GM12878 (cell line): ENCODE measurements around the gene SLC31A1. TPM values are rescaled to one million over a fixed set of nuclear protein-coding genes. Genes with fewer than 3 reads are reported as not detected.

ENCODE experiments used
- ATAC-seq: fragments of 200-7000 bp; cut with Tn5 transposase; 3 replicates; pipeline ENCODE4 v1.9.1; 2020; ENCODE audit warnings: mild to moderate bottlenecking, moderate library complexity
- BruUV-seq: library from RNA; stranded (reverse); fragments of 400-500 nt; replicated peaks from 2 replicates; lab custom pipeline; 2021; lab: Mats Ljungman, UMichigan
- CTCF ChIA-PET: fragments of 300-600 bp; sonication (Branson Sonifier 250); formaldehyde crosslinking; extraction: SDS; loops from one replicate; lab custom pipeline; 2021; ENCODE audit warnings: inconsistent platforms; lab: Yijun Ruan, JAX
- POLR2A ChIA-PET: fragments of 350-600 bp; formaldehyde crosslinking; extraction: SDS; loops from one replicate; lab custom pipeline; 2021; ENCODE audit warnings: inconsistent platforms; lab: Charles Lee
- RAD21 ChIA-PET: fragments of 300-600 bp; sonication (Branson Sonifier 250); formaldehyde crosslinking; loops from one replicate; lab custom pipeline; 2023; ENCODE audit warnings: antibody characterized with exemption; ENCODE audit not compliant: unreplicated experiment; lab: Charles Lee
- SMC1A ChIA-PET: fragments of 300-600 bp; sonication (Branson Sonifier 250); formaldehyde crosslinking; loops from one replicate; lab custom pipeline; 2023; ENCODE audit not compliant: unreplicated experiment, uncharacterized antibody; lab: Charles Lee
- DNase-seq: peaks from one replicate; pipeline ENCODE4 v3.0.0-alpha.2; 2011; ENCODE audit warnings: low read depth, low spot score
- FAIRE-seq: peaks from 3 replicates; lab custom pipeline; 2011; peaks lifted over from hg19 to GRCh38; lab: Jason Lieb, UNC
- H2AFZ ChIP-seq: 2 replicates; pipeline ENCODE4 v1.6.0; 2011; ENCODE audit warnings: low read depth, low read length, control low read depth; ENCODE audit not compliant: control insufficient read depth
- H3K27ac ChIP-seq: 2 replicates; pipeline ENCODE4 v1.5.1; 2011; ENCODE audit warnings: control low read depth; ENCODE audit not compliant: control insufficient read depth, insufficient read depth
- H3K27me3 ChIP-seq, 2 experiments: replicated peaks in 1 of 2; 2 replicates each; pipeline versions ENCODE4 v1.6.0 to v1.6.1; 2011; ENCODE audit warnings: low read length in 1 of 2; ENCODE audit not compliant: control insufficient read depth in 2 of 2, insufficient read depth in 2 of 2
- H3K36me3 ChIP-seq, 2 experiments: 2 replicates each; pipeline ENCODE4 v1.5.1; 2011; ENCODE audit warnings: low read length in 1 of 2; ENCODE audit not compliant: control insufficient read depth in 2 of 2, insufficient read depth in 2 of 2
- H3K4me1 ChIP-seq: 2 replicates; pipeline ENCODE4 v1.6.1; 2011; ENCODE audit warnings: mild to moderate bottlenecking, low read length, moderate library complexity, mixed read lengths; ENCODE audit not compliant: control insufficient read depth, insufficient read depth
- H3K4me2 ChIP-seq: 2 replicates; pipeline ENCODE4 v1.6.0; 2011; ENCODE audit warnings: control low read depth; ENCODE audit not compliant: control insufficient read depth, insufficient read depth
- H3K4me3 ChIP-seq: fragments of 200-600 bp; sonication (generic); 2 replicates; pipeline ENCODE4 v1.5.1; 2016
- H3K79me2 ChIP-seq: 2 replicates; pipeline ENCODE4 v1.6.0; 2011; ENCODE audit warnings: low read length; ENCODE audit not compliant: control insufficient read depth, insufficient read depth
- H3K9ac ChIP-seq: 2 replicates; pipeline ENCODE4 v1.8.0; 2011; ENCODE audit warnings: low read length, control low read depth, mixed read lengths; ENCODE audit not compliant: control insufficient read depth, insufficient read depth
- H3K9me3 ChIP-seq: replicated peaks from 3 replicates; pipeline ENCODE4 v1.5.1; 2011; ENCODE audit warnings: mild to moderate bottlenecking, low read length; ENCODE audit not compliant: control insufficient read depth, insufficient read depth
- H4K20me1 ChIP-seq: 2 replicates; pipeline ENCODE4 v1.6.0; 2011; ENCODE audit not compliant: control insufficient read depth, insufficient read depth
- CREM ChIP-seq: IDR thresholded peaks from 2 replicates; pipeline ENCODE4 v1.6.1; 2014; ENCODE audit warnings: antibody characterized with exemption, low read depth
- JUNB ChIP-seq: IDR thresholded peaks from 2 replicates; pipeline ENCODE4 v1.6.1; 2016; ENCODE audit warnings: antibody characterized with exemption, mild to moderate bottlenecking
- MTA2 ChIP-seq: fragments of 450-650 bp; IDR thresholded peaks from 2 replicates; pipeline ENCODE4 v1.6.1; 2016; ENCODE audit warnings: low read depth, mild to moderate bottlenecking, moderate library complexity
- MYC ChIP-seq: IDR thresholded peaks from 2 replicates; pipeline ENCODE4 v1.6.1; 2011; ENCODE audit warnings: mild to moderate bottlenecking, low read length, moderate library complexity, inconsistent platforms; ENCODE audit not compliant: insufficient read depth, insufficient replicate concordance, insufficient read length, severe bottlenecking
- PAX5 ChIP-seq: IDR thresholded peaks from 2 replicates; pipeline ENCODE4 v1.6.1; 2011; ENCODE audit warnings: low read depth, low read length, borderline replicate concordance
- POU2F2 ChIP-seq: IDR thresholded peaks from 3 replicates; pipeline ENCODE4 v1.6.1; 2011; ENCODE audit warnings: low read depth, mild to moderate bottlenecking, low read length, borderline replicate concordance
- SMAD1 ChIP-seq: fragments of 450-650 bp; IDR thresholded peaks from 2 replicates; pipeline ENCODE4 v1.6.1; 2018; ENCODE audit warnings: mild to moderate bottlenecking, low read depth; ENCODE audit not compliant: partially characterized antibody
- SMARCA5 ChIP-seq: fragments of 450-650 bp; IDR thresholded peaks from 2 replicates; pipeline ENCODE4 v1.6.1; 2017; ENCODE audit warnings: mild to moderate bottlenecking
- TAF1 ChIP-seq: IDR thresholded peaks from 2 replicates; pipeline ENCODE4 v1.6.1; 2011; ENCODE audit warnings: mild to moderate bottlenecking, low read depth, low read length, borderline replicate concordance
- TARDBP ChIP-seq: IDR thresholded peaks from 2 replicates; pipeline ENCODE4 v1.6.1; 2016; ENCODE audit warnings: borderline replicate concordance
- YBX1 ChIP-seq: fragments of 450-650 bp; IDR thresholded peaks from 2 replicates; pipeline ENCODE4 v1.6.1; 2016; ENCODE audit warnings: antibody characterized with exemption
- WGBS: methylation state at CpG from one replicate; pipeline ENCODE4 v1.1.6; 2016; ENCODE audit warnings: low lambda C conversion rate; ENCODE audit not compliant: insufficient replicate concordance, insufficient coverage; ENCODE audit errors: missing lambda C conversion rate; 5-methylcytosine and 5-hydroxymethylcytosine counted together
- in situ Hi-C: fragments of 300-500 bp; cut with MboI; formaldehyde crosslinking; loops from 9 replicates; pipeline ENCODE4 v1.14.3; 2018; ENCODE audit warnings: mixed read lengths
- intact Hi-C: fragments of 100-400 bp; cut with micrococcal nuclease; formaldehyde crosslinking; loops from one replicate; pipeline ENCODE4 v1.14.2; 2022; ENCODE audit not compliant: unreplicated experiment
- polyA plus RNA-seq, 11 experiments: library from polyadenylated mRNA; depleted of rRNA in 4 of 11; unstranded in 6 of 11; stranded (reverse) in 5 of 11; fragments of >200 nt; fragmentation: Nextera tagmentation in 4 of 11; fragmentation: Illumina TruSeq in 1 of 11; extraction: Ambion mirVana in 4 of 11; extraction: Trizol in 1 of 11; gene quantifications; 1 replicate in 1 of 11; 2 replicates in 10 of 11; pipeline versions ENCODE4 v1.2.1 to v1.2.3, GENCODE V29; 2011 to 2016; ENCODE audit warnings: inconsistent platforms in 2 of 11, missing spikeins in 2 of 11, low read depth in 1 of 11
- total RNA-seq, 4 experiments: library from RNA; depleted of rRNA in 3 of 4; stranded (reverse); fragments of >200 nt in 3 of 4; fragmentation: Illumina TruSeq in 1 of 4; extraction: Trizol in 1 of 4; gene quantifications; 2 replicates each; pipeline versions ENCODE4 v1.2.1 to v1.2.3, GENCODE V29; 2013 to 2021
- TF ChIP-seq, protein P1 (sequence below): fragments of 450-650 bp; formaldehyde crosslinking; IDR thresholded peaks from 2 replicates; pipeline ENCODE4 v1.5.0; 2022; ENCODE audit warnings: mild to moderate bottlenecking, missing genetic modification characterization
- TF ChIP-seq, protein P2 (sequence below), 3 experiments: IDR thresholded peaks in 2 of 3; conservative IDR thresholded peaks in 1 of 3; 2 replicates each; pipeline ENCODE4 v1.5.1; 2011; ENCODE audit warnings: low read depth in 3 of 3, low read length in 3 of 3, mild to moderate bottlenecking in 3 of 3, control low read depth in 2 of 3, moderate library complexity in 2 of 3, inconsistent platforms in 1 of 3, mixed read lengths in 1 of 3; ENCODE audit not compliant: control insufficient read depth in 2 of 3, insufficient read depth in 1 of 3; ENCODE audit errors: extremely low read depth in 1 of 3
- TF ChIP-seq, protein P3 (sequence below): fragments of 450-650 bp; IDR thresholded peaks from 2 replicates; pipeline ENCODE4 v1.6.1; 2017; ENCODE audit warnings: mild to moderate bottlenecking, moderate library complexity

Gene SLC31A1
- total and polyA plus RNA-seq, 10 of the 15 experiments (the other 5 are each of a cell fraction or from before 2014, with no cell fraction given): 7.3 to 16.2 (median 10.5) TPM

DNA sequence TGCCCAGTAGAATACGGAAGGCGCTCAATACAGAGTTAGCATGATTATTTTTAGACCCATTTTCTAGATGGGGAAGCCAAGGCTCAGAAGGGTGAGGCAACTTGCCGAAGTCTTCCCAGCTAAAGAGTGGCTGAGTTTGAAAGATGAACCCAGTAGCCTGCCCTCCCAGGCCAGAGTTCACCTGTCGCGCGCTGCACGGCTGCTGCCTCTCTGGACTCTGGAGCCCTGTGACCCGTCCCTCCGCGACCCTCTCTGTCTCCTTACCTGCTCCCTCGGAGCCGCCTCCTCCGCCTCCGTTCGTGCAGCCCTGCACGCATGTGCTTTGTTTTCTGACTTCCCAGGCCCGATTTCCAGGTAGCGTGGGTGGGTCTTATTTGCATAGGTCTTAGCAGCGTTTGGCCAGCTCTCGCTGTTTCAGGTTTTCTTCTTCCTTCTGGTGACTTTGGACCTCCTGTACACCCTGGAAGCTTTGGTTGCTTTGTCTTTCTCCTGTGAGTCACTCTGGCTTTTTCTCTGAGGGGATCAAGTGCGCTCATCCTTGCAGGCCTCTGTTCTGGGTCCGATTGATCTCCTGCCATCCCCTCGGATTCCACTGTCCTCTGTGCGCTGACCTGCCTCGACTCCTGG lies 81.6 kb downstream of the SLC31A1 start, which contains the start of gene RNF183 (continued):
- TF ChIP-seq, protein P1, sequence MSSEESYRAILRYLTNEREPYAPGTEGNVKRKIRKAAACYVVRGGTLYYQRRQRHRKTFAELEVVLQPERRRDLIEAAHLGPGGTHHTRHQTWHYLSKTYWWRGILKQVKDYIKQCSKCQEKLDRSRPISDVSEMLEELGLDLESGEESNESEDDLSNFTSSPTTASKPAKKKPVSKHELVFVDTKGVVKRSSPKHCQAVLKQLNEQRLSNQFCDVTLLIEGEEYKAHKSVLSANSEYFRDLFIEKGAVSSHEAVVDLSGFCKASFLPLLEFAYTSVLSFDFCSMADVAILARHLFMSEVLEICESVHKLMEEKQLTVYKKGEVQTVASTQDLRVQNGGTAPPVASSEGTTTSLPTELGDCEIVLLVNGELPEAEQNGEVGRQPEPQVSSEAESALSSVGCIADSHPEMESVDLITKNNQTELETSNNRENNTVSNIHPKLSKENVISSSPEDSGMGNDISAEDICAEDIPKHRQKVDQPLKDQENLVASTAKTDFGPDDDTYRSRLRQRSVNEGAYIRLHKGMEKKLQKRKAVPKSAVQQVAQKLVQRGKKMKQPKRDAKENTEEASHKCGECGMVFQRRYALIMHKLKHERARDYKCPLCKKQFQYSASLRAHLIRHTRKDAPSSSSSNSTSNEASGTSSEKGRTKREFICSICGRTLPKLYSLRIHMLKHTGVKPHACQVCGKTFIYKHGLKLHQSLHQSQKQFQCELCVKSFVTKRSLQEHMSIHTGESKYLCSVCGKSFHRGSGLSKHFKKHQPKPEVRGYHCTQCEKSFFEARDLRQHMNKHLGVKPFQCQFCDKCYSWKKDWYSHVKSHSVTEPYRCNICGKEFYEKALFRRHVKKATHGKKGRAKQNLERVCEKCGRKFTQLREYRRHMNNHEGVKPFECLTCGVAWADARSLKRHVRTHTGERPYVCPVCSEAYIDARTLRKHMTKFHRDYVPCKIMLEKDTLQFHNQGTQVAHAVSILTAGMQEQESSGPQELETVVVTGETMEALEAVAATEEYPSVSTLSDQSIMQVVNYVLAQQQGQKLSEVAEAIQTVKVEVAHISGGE (CRISPR knock-in tag): no peak
- TF ChIP-seq PAX5 (no peak), CREM (no peak), TARDBP (no peak)
- TF ChIP-seq, protein P2, sequence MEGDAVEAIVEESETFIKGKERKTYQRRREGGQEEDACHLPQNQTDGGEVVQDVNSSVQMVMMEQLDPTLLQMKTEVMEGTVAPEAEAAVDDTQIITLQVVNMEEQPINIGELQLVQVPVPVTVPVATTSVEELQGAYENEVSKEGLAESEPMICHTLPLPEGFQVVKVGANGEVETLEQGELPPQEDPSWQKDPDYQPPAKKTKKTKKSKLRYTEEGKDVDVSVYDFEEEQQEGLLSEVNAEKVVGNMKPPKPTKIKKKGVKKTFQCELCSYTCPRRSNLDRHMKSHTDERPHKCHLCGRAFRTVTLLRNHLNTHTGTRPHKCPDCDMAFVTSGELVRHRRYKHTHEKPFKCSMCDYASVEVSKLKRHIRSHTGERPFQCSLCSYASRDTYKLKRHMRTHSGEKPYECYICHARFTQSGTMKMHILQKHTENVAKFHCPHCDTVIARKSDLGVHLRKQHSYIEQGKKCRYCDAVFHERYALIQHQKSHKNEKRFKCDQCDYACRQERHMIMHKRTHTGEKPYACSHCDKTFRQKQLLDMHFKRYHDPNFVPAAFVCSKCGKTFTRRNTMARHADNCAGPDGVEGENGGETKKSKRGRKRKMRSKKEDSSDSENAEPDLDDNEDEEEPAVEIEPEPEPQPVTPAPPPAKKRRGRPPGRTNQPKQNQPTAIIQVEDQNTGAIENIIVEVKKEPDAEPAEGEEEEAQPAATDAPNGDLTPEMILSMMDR (IDR thresholded peaks at IDR 0.05 in 2 of 3, conservative IDR thresholded peaks at IDR 0.05 in 1 of 3; ENCODE audit: control insufficient read depth in 2 of 3, extremely low read depth in 1 of 3, insufficient read depth in 1 of 3, low read depth in 3 of 3, low read length in 3 of 3): no peak

GRCh38 chr9:113306566-113306965 lies 85.2 kb downstream of the SLC31A1 start:
- no peaks in the 10 kb centered on the region for H3K36me3 ChIP-seq
- no peak overlapping the region for H3K4me2 ChIP-seq
- DNase-seq: no peak
- ChIA-PET CTCF (interaction anchor here (0.6 kb wide), 1 partner anchor 201 kb away, joined by 3 read pairs; no protein-coding TSS in a partner anchor), RAD21 (no interaction called here), SMC1A (no interaction called here), POLR2A (no interaction called here)
- no peak overlapping the region for H3K27ac ChIP-seq
- H2AFZ ChIP-seq: no peak overlapping the region
- H3K9me3 ChIP-seq: no peaks in the 10 kb centered on the region
- H3K9ac ChIP-seq: no peak overlapping the region
- H3K79me2 ChIP-seq: no peaks in the 10 kb centered on the region
- in situ Hi-C loops (no loop called here), intact Hi-C loops (no loop called here)
- H3K4me1 ChIP-seq: no peaks in the 10 kb centered on the region
- H4K20me1 ChIP-seq: no peaks in the 10 kb centered on the region
- FAIRE-seq: no peak
- no TSS peak for BruUV-seq
- H3K27me3 ChIP-seq: no peaks in the 10 kb centered on the region
- 4% methylated on average over 1 of the region's 1 CpG for WGBS
- no peak overlapping the region for H3K4me3 ChIP-seq
- no peak for ATAC-seq
- TF ChIP-seq JUNB (no peak), MTA2 (no peak), MYC (no peak), SMARCA5 (no peak), POU2F2 (no peak), SMAD1 (no peak), TARDBP (no peak), YBX1 (no peak), TAF1 (no peak)
- TF ChIP-seq, protein P3, sequence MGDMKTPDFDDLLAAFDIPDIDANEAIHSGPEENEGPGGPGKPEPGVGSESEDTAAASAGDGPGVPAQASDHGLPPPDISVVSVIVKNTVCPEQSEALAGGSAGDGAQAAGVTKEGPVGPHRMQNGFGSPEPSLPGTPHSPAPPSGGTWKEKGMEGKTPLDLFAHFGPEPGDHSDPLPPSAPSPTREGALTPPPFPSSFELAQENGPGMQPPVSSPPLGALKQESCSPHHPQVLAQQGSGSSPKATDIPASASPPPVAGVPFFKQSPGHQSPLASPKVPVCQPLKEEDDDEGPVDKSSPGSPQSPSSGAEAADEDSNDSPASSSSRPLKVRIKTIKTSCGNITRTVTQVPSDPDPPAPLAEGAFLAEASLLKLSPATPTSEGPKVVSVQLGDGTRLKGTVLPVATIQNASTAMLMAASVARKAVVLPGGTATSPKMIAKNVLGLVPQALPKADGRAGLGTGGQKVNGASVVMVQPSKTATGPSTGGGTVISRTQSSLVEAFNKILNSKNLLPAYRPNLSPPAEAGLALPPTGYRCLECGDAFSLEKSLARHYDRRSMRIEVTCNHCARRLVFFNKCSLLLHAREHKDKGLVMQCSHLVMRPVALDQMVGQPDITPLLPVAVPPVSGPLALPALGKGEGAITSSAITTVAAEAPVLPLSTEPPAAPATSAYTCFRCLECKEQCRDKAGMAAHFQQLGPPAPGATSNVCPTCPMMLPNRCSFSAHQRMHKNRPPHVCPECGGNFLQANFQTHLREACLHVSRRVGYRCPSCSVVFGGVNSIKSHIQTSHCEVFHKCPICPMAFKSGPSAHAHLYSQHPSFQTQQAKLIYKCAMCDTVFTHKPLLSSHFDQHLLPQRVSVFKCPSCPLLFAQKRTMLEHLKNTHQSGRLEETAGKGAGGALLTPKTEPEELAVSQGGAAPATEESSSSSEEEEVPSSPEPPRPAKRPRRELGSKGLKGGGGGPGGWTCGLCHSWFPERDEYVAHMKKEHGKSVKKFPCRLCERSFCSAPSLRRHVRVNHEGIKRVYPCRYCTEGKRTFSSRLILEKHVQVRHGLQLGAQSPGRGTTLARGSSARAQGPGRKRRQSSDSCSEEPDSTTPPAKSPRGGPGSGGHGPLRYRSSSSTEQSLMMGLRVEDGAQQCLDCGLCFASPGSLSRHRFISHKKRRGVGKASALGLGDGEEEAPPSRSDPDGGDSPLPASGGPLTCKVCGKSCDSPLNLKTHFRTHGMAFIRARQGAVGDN: no peak
